Endothelial cell (in vitro differentiated cells): ENCODE measurements around the gene RPA1. TPM values are rescaled to one million over a fixed set of nuclear protein-coding genes. Genes with fewer than 3 reads are reported as not detected.
"Not testable (repeated sequence)": the region's sequence is repeated elsewhere in the genome, so short reads cannot be mapped to it uniquely, and the experiment has no call there.

Experiments
- DNase-seq: peaks from one replicate; pipeline ENCODE4 v3.0.0; 2021; ENCODE audit warnings: low spot score
- H3K27ac Mint-ChIP-seq: one replicate; pipeline ENCODE4 v1.8.0; 2021; ENCODE audit warnings: mixed read lengths, inconsistent platforms; ENCODE audit not compliant: unreplicated experiment
- H3K27me3 Mint-ChIP-seq: one replicate; pipeline ENCODE4 v1.8.0; 2021; ENCODE audit warnings: mild to moderate bottlenecking, moderate library complexity, mixed read lengths, inconsistent platforms; ENCODE audit not compliant: unreplicated experiment
- H3K36me3 Mint-ChIP-seq: one replicate; pipeline ENCODE4 v1.8.0; 2021; ENCODE audit warnings: mild to moderate bottlenecking, low read depth, mixed read lengths, inconsistent platforms; ENCODE audit not compliant: unreplicated experiment
- H3K4me1 Mint-ChIP-seq: one replicate; pipeline ENCODE4 v1.8.0; 2021; ENCODE audit warnings: mild to moderate bottlenecking, mixed read lengths, inconsistent platforms; ENCODE audit not compliant: unreplicated experiment
- H3K4me3 Mint-ChIP-seq: one replicate; pipeline ENCODE4 v1.8.0; 2021; ENCODE audit warnings: mild to moderate bottlenecking, mixed read lengths, inconsistent platforms; ENCODE audit not compliant: unreplicated experiment
- H3K9me3 Mint-ChIP-seq: one replicate; pipeline ENCODE4 v1.8.0; 2021; ENCODE audit warnings: mixed read lengths, inconsistent platforms; ENCODE audit not compliant: unreplicated experiment
- total RNA-seq: library from RNA; stranded (reverse); fragmentation: NEBNext Ultra II Directional; extraction: Animal tissue kit (Norgen Biotek cat#: 25700); gene quantifications from one replicate; pipeline ENCODE4 v1.2.1, GENCODE V29; 2021; ENCODE audit not compliant: unreplicated experiment
- TF ChIP-seq, protein P1 (sequence below): fragments of 200-600 bp; sonication (generic); IDR thresholded peaks from one replicate; pipeline ENCODE4 v1.5.0; 2021; ENCODE audit warnings: antibody characterized with exemption; ENCODE audit not compliant: unreplicated experiment

Gene RPA1
- total RNA-seq, 1 donor from 2014 or later: 105 TPM

GRCh38 chr17:1894753-1895339 is 65.0 kb downstream of the RPA1 start:
- DNase-seq: no peak
- H3K27me3 Mint-ChIP-seq: peaks cover 2% of the 10 kb centered on the region
- H3K36me3 Mint-ChIP-seq: peaks cover 42% of the 10 kb centered on the region
- TF ChIP-seq, protein P1, sequence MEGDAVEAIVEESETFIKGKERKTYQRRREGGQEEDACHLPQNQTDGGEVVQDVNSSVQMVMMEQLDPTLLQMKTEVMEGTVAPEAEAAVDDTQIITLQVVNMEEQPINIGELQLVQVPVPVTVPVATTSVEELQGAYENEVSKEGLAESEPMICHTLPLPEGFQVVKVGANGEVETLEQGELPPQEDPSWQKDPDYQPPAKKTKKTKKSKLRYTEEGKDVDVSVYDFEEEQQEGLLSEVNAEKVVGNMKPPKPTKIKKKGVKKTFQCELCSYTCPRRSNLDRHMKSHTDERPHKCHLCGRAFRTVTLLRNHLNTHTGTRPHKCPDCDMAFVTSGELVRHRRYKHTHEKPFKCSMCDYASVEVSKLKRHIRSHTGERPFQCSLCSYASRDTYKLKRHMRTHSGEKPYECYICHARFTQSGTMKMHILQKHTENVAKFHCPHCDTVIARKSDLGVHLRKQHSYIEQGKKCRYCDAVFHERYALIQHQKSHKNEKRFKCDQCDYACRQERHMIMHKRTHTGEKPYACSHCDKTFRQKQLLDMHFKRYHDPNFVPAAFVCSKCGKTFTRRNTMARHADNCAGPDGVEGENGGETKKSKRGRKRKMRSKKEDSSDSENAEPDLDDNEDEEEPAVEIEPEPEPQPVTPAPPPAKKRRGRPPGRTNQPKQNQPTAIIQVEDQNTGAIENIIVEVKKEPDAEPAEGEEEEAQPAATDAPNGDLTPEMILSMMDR: no peak
- no peak overlapping the region for H3K27ac Mint-ChIP-seq
- no peaks in the 10 kb centered on the region for H3K4me1 Mint-ChIP-seq
- H3K4me3 Mint-ChIP-seq: no peak overlapping the region
- no peaks in the 10 kb centered on the region for H3K9me3 Mint-ChIP-seq

DNA sequence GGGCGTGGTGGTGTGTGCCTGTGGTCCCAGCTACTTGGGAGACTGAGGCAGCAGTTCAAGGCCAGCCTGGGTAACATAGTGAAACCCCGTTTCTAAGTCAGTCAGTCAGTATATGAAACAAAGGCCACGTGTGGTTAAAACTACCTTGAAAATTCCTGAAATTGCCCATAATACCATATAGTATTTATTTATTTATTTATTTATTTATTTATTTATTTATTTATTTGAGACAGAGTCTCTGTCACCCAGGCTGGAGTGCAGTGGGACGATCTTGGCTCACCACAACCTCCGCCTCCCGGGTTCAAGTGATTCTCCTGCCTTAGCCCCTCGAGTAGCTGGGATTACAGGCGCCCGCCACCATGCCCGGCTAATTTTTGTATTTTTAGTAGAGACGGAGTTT is 65.7 kb downstream of the RPA1 start:
- not testable (repeated sequence) for H3K4me3 Mint-ChIP-seq, H3K27me3 Mint-ChIP-seq, H3K4me1 Mint-ChIP-seq, DNase-seq, H3K9me3 Mint-ChIP-seq, H3K27ac Mint-ChIP-seq
- peaks cover 42% of the 10 kb centered on the region for H3K36me3 Mint-ChIP-seq

GRCh38 chr17:1896243-1897104 is 66.7 kb downstream of the RPA1 start:
- Mint-ChIP-seq H3K27ac (no peak overlapping the region), H3K27me3 (peaks cover 2% of the 10 kb centered on the region), H3K4me1 (no peaks in the 10 kb centered on the region), H3K36me3 (peaks cover 36% of the 10 kb centered on the region), H3K9me3 (no peaks in the 10 kb centered on the region), H3K4me3 (no peak overlapping the region)
- DNase-seq: no peak
- TF ChIP-seq, protein P1: no peak

GRCh38 chr17:1897105-1897656 is 67.4 kb downstream of the RPA1 start:
- Mint-ChIP-seq H3K27ac (no peak overlapping the region), H3K9me3 (no peaks in the 10 kb centered on the region), H3K27me3 (peaks cover 2% of the 10 kb centered on the region), H3K4me3 (no peak overlapping the region), H3K4me1 (no peaks in the 10 kb centered on the region), H3K36me3 (peaks cover 31% of the 10 kb centered on the region)
- TF ChIP-seq, protein P1: no peak
- DNase-seq: no peak

DNA sequence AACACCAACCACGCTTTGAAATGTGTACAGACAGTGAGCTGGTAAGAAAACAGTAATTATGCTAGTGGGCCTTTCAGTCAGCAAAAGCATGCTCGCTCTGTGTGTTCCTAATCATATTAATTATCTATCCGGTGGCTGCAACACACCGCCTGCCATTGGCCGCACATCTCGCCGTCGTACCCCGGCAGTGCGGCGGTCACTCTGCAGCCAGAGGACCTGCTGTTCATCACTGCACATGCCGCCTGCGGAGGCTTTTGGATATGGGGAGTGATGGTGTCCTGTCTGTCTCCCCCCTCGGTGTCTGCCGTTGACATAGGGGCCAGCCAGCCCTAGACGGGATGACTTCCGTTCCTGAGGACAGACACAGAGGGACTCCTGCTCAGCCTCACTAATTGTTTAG is 68.5 kb downstream of the RPA1 start:
- TF ChIP-seq, protein P1: no peak
- no peaks in the 10 kb centered on the region for H3K4me1 Mint-ChIP-seq
- no peak overlapping the region for H3K4me3 Mint-ChIP-seq
- H3K27ac Mint-ChIP-seq: no peak overlapping the region
- DNase-seq: no peak
- peaks cover 2% of the 10 kb centered on the region for H3K27me3 Mint-ChIP-seq
- peaks cover 20% of the 10 kb centered on the region for H3K36me3 Mint-ChIP-seq
- H3K9me3 Mint-ChIP-seq: no peaks in the 10 kb centered on the region
